NCI-H345 treated with DMSO at 0.1 percent for 48 hours (cell line): ENCODE results near the gene ZRSR2.
A peak's percentile ranks its signal among the peaks of the same experiment; 100 is the strongest.

ENCODE experiments used
- DNase-seq: peaks from one replicate; lab custom pipeline; 2025; ENCODE audit not compliant: unreplicated experiment; lab: John Stamatoyannopoulos, UW

Gene ZRSR2

GRCh38 chrX:15848576-15848975, 58.3 kb downstream of the ZRSR2 start:
- no peak for DNase-seq

GRCh38 chrX:15849555-15849954, 59.3 kb downstream of the ZRSR2 start:
- no peak for DNase-seq

GRCh38 chrX:15853586-15854079, 63.3 kb downstream of the ZRSR2 start:
- no peak for DNase-seq

- no peak for DNase-seq
Observed at GRCh38 chrX:15854080-15854655, 63.9 kb downstream of the ZRSR2 start.

GRCh38 chrX:15854712-15855567, 64.7 kb downstream of the ZRSR2 start, which contains the start of gene AP1S2:
AP1S2 (minus strand) TSS chrX:15854813; CDS start chrX:15852524, 2,289 bp downstream.
- peak; percentile 90 for DNase-seq

GRCh38 chrX:15855568-15856221, 65.4 kb downstream of the ZRSR2 start:
- no peak for DNase-seq

GRCh38 chrX:15856222-15856587, 65.9 kb downstream of the ZRSR2 start:
- DNase-seq: no peak

GRCh38 chrX:15856636-15857035, 66.4 kb downstream of the ZRSR2 start:
- DNase-seq: no peak

GRCh38 chrX:15858051-15858450, 67.8 kb downstream of the ZRSR2 start:
- DNase-seq: no peak

- DNase-seq: no peak
Observed at GRCh38 chrX:15860921-15861320, 70.6 kb downstream of the ZRSR2 start.

GRCh38 chrX:15864023-15864422, 73.7 kb downstream of the ZRSR2 start:
- DNase-seq: no peak

GRCh38 chrX:15864629-15865028, 74.3 kb downstream of the ZRSR2 start:
- no peak for DNase-seq

GRCh38 chrX:15866147-15866546, 75.9 kb downstream of the ZRSR2 start:
- no peak for DNase-seq

GRCh38 chrX:15869695-15870094, 79.4 kb downstream of the ZRSR2 start:
- DNase-seq: no peak

- no peak for DNase-seq
Observed at GRCh38 chrX:15870310-15870709, 80.0 kb downstream of the ZRSR2 start.
